ENCODE data around the gene USF1.

DNA sequence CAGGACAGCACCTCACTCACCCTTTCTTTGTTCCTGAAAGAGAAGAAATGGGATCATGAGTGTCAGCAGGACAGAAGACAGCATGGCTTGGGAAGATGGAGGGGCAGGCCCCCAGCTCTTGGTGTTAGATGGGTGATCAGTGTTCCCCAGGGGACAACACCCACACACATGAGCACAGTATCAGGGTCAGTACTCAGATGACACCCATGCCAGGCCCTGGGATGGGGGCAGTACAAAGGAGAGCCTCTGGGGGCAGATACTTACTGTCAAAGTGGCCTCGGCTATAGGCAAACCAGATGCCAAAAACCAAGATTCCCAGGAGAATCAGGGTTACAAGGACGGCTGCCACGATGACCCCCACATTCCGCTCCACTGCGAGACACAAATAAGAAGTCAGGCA is 46.4 kb downstream of the USF1 start:
- TF ChIP-seq, protein P1, sequence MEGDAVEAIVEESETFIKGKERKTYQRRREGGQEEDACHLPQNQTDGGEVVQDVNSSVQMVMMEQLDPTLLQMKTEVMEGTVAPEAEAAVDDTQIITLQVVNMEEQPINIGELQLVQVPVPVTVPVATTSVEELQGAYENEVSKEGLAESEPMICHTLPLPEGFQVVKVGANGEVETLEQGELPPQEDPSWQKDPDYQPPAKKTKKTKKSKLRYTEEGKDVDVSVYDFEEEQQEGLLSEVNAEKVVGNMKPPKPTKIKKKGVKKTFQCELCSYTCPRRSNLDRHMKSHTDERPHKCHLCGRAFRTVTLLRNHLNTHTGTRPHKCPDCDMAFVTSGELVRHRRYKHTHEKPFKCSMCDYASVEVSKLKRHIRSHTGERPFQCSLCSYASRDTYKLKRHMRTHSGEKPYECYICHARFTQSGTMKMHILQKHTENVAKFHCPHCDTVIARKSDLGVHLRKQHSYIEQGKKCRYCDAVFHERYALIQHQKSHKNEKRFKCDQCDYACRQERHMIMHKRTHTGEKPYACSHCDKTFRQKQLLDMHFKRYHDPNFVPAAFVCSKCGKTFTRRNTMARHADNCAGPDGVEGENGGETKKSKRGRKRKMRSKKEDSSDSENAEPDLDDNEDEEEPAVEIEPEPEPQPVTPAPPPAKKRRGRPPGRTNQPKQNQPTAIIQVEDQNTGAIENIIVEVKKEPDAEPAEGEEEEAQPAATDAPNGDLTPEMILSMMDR (IDR thresholded peaks at IDR 0.05): no peak
- TF ChIP-seq POLR2A (IDR thresholded peaks at IDR 0.05): no peak

All from stomach (tissue), 4 donors.